GM12873 (cell line): Measurements from ENCODE around the gene ALS2.

ENCODE experiments used
- CTCF ChIP-seq: IDR thresholded peaks from 2 replicates; pipeline ENCODE4 v1.5.1; 2012; ENCODE audit warnings: low read depth, mild to moderate bottlenecking, moderate library complexity, low read length, control low read depth; ENCODE audit not compliant: insufficient read depth; ENCODE audit errors: missing control alignments

The ALS2 gene

GRCh38 chr2:201813996-201814760, 33.4 kb upstream of the ALS2 start:
- TF ChIP-seq CTCF, result no peak

- TF ChIP-seq CTCF, result no peak
These were observed 28.9 kb upstream of the ALS2 start for GRCh38 chr2:201809633-201810032.

GRCh38 chr2:201808027-201808426, 27.3 kb upstream of the ALS2 start:
- no peak for TF ChIP-seq CTCF

- no peak for TF ChIP-seq CTCF
These were observed 26.8 kb upstream of the ALS2 start for GRCh38 chr2:201807452-201807999.

GRCh38 chr2:201806442-201807170, 25.9 kb upstream of the ALS2 start, which contains the start of gene CDK15:
Gene CDK15 (plus strand): TSS chr2:201806537. CDS start chr2:201806665, 128 bp downstream.
- TF ChIP-seq CTCF, result no peak

- peak; percentile 48 for TF ChIP-seq CTCF
These were observed 18.2 kb upstream of the ALS2 start for GRCh38 chr2:201798914-201799285.

- TF ChIP-seq CTCF, result no peak
These were observed 17.6 kb upstream of the ALS2 start for GRCh38 chr2:201798252-201798913.
